SU-DHL-6 (cell line): ENCODE measurements around the gene GINS3.

Experiments
- H2AFZ ChIP-seq: fragments of 200-600 bp; sonication (generic); 2 replicates; pipeline ENCODE4 v1.6.1; 2014; ENCODE audit warnings: low read depth, mild to moderate bottlenecking, moderate library complexity, mixed read lengths, antibody characterized with exemption, low read length; ENCODE audit not compliant: severe bottlenecking
- H3F3A ChIP-seq: fragments of 200-600 bp; shearing (Covaris generic); 2 replicates; pipeline ENCODE4 v1.6.0; 2016; ENCODE audit warnings: antibody characterized with exemption, mild to moderate bottlenecking; ENCODE audit not compliant: insufficient read depth
- H3K27ac ChIP-seq: fragments of 200-600 bp; sonication (generic); 2 replicates; pipeline ENCODE4 v1.5.1; 2016; ENCODE audit warnings: low read depth, mild to moderate bottlenecking, low read length, moderate library complexity, mixed read lengths
- H3K27me3 ChIP-seq: fragments of 200-600 bp; sonication (generic), shearing (Covaris generic); 2 replicates; pipeline ENCODE4 v1.6.0; 2014; ENCODE audit warnings: mild to moderate bottlenecking, low read length
- H3K36me3 ChIP-seq: fragments of 200-600 bp; sonication (generic); 2 replicates; pipeline ENCODE4 v1.6.1; 2014; ENCODE audit warnings: mild to moderate bottlenecking, low read length, mixed read lengths
- H3K4me2 ChIP-seq: fragments of 300-600, 200-600 bp; shearing (Covaris generic), sonication (generic); 2 replicates; pipeline ENCODE4 v1.6.0; 2014; ENCODE audit warnings: low read length, low read depth, mild to moderate bottlenecking; ENCODE audit not compliant: poor library complexity, severe bottlenecking
- H3K4me3 ChIP-seq: fragments of 200-600 bp; sonication (generic); 2 replicates; pipeline ENCODE4 v1.5.1; 2014; ENCODE audit warnings: antibody characterized with exemption, low read length, mild to moderate bottlenecking, mixed read lengths; ENCODE audit not compliant: insufficient read depth, poor library complexity, severe bottlenecking
- H3K79me2 ChIP-seq: fragments of 200-600 bp; sonication (generic); 2 replicates; pipeline ENCODE4 v1.6.1; 2014; ENCODE audit warnings: mild to moderate bottlenecking, low read length, moderate library complexity; ENCODE audit not compliant: insufficient read depth
- H3K9ac ChIP-seq: fragments of 200-600 bp; sonication (generic); 2 replicates; pipeline ENCODE4 v1.7.0; 2014; ENCODE audit warnings: mild to moderate bottlenecking, low read length
- H3K9me2 ChIP-seq: fragments of 200-600 bp; sonication (generic); replicated peaks from 2 replicates; pipeline ENCODE4 v1.6.1; 2014; ENCODE audit warnings: low read length; ENCODE audit not compliant: insufficient read depth
- H3K9me3 ChIP-seq: fragments of 200-600 bp; sonication (generic); 2 replicates; pipeline ENCODE4 v1.6.1; 2014; ENCODE audit warnings: low read length, mixed read lengths; ENCODE audit not compliant: insufficient read depth
- H4K20me1 ChIP-seq: fragments of 200-600 bp; sonication (generic); 2 replicates; pipeline ENCODE4 v1.6.1; 2014; ENCODE audit warnings: low read depth, mild to moderate bottlenecking, antibody characterized with exemption, low read length, moderate library complexity, mixed read lengths
- EZH2phosphoT487 ChIP-seq: fragments of 200-600 bp; sonication (generic), shearing (Covaris generic); conservative IDR thresholded peaks from 2 replicates; pipeline ENCODE4 v1.6.1; 2018; ENCODE audit warnings: mild to moderate bottlenecking, antibody characterized with exemption, low read length, moderate library complexity, mixed read lengths
- TF ChIP-seq, protein P1 (sequence below): fragments of 200-600 bp; sonication (generic); IDR thresholded peaks from one replicate; pipeline ENCODE4 v1.5.1; 2017; ENCODE audit warnings: antibody characterized with exemption, mild to moderate bottlenecking, low read length, moderate library complexity; ENCODE audit not compliant: insufficient read depth, poor library complexity, severe bottlenecking

Gene GINS3

DNA sequence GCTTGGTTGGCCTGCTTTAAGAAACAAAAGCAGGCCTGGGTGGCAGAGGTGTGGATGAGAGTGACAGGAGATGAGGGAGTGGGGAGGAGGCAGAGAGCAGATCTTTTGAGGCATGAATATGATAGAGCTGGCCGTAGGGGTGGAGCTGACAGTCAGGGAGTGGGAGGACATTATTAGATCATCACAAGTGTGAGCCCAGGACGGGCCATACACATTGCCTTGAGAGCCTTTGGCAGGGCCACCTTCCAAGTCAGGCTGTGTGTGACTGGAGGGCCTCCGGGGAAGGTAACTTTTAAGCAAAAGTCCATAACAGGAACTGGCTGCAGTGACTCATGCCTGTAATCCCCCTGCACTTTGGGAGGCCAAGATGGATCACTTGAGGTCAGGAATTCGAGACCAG, 26.3 kb downstream of the GINS3 start:
- Histone ChIP-seq H3K27ac (peak overlapping the region; percentile 98), H4K20me1 (no peaks in the 10 kb centered on the region), H3K4me2 (peak overlapping the region; percentile 72), H3K9me2 (no peaks in the 10 kb centered on the region), H2AFZ (no peak overlapping the region), H3K36me3 (0 out of 2 replicates have a peak, but pooled peaks cover 5% of the 10 kb centered on the region), H3K27me3 (no peaks in the 10 kb centered on the region), H3K79me2 (peaks cover 25% of the 10 kb centered on the region), H3K9me3 (no peaks in the 10 kb centered on the region), H3F3A (peaks cover 55% of the 10 kb centered on the region), H3K9ac (peak overlapping the region; percentile 60), H3K4me3 (peak overlapping the region; percentile 35)
- TF ChIP-seq, protein P1, sequence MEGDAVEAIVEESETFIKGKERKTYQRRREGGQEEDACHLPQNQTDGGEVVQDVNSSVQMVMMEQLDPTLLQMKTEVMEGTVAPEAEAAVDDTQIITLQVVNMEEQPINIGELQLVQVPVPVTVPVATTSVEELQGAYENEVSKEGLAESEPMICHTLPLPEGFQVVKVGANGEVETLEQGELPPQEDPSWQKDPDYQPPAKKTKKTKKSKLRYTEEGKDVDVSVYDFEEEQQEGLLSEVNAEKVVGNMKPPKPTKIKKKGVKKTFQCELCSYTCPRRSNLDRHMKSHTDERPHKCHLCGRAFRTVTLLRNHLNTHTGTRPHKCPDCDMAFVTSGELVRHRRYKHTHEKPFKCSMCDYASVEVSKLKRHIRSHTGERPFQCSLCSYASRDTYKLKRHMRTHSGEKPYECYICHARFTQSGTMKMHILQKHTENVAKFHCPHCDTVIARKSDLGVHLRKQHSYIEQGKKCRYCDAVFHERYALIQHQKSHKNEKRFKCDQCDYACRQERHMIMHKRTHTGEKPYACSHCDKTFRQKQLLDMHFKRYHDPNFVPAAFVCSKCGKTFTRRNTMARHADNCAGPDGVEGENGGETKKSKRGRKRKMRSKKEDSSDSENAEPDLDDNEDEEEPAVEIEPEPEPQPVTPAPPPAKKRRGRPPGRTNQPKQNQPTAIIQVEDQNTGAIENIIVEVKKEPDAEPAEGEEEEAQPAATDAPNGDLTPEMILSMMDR: no peak
- no peak for TF ChIP-seq EZH2phosphoT487

DNA sequence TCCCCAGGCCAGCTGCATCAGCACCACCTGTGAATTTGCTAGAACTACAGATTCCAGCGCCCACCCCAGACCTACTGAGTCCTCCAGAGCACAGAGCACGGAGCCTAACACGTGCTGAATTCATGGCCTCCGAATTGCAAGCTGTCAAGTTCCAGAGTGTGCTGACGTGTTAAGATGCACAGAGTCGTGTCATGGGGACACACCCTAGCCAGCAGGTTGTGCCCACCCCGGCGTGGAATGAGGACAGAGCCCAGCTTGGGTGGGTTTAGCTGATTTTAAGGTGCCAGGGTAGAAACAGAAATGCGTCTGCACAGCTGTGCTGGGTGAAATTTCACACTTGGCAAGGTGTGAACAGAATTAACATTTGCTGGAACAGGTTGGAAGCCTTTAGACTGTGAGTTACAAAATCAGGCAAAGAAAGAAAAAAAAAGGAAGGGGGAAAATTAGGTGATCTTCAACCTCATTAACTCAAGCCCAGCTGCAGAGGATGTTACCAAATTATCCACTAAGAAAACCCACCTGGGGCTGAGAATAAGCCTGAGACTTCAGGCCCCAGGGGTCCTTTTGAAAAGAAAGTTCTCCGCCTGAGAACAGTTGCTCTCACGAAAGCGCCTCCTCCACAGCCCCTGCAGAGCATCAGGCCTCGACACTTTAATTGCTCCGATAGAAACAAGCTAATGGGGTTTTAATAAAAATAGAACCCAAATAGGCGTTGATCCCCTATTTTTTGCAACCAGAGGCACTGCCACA, 27.1 kb downstream of the GINS3 start:
- no peaks in the 10 kb centered on the region for H3K27me3 ChIP-seq
- H3K9me3 ChIP-seq: no peaks in the 10 kb centered on the region
- H3K27ac ChIP-seq: peak overlapping the region; percentile 98
- no peak overlapping the region for H2AFZ ChIP-seq
- H3K79me2 ChIP-seq: peaks cover 33% of the 10 kb centered on the region
- no peaks in the 10 kb centered on the region for H3K9me2 ChIP-seq
- TF ChIP-seq EZH2phosphoT487: no peak
- TF ChIP-seq, protein P1: no peak
- no peaks in the 10 kb centered on the region for H4K20me1 ChIP-seq
- peaks cover 52% of the 10 kb centered on the region for H3F3A ChIP-seq
- peak overlapping the region; percentile 72 for H3K4me2 ChIP-seq
- peak overlapping the region; percentile 23 for H3K4me3 ChIP-seq
- 0 out of 2 replicates have a peak, but pooled peaks cover 5% of the 10 kb centered on the region for H3K36me3 ChIP-seq
- H3K9ac ChIP-seq: peak overlapping the region; percentile 77

DNA sequence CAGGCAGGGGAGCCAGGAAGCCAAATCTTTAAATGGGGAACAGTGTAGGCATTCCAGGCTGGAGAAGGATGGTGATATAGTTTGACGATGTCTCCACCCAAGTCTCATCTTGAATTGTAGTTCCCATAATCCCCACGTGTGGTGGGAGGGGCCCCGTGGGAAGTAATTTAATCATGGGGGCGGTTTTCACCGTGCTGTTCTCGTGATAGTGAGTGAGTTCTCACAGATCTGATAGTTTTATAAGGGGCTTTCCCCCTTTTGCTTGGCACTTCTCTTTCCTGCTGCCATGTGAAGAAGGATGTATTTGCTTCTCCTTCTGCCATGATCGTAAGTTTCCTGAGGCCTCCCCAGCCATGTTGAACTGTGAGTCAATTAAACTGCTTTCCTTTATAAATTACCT, 28.8 kb downstream of the GINS3 start:
- no peaks in the 10 kb centered on the region for H3K9me2 ChIP-seq
- H4K20me1 ChIP-seq: no peaks in the 10 kb centered on the region
- H3K27me3 ChIP-seq: no peaks in the 10 kb centered on the region
- H3K36me3 ChIP-seq: 0 out of 2 replicates have a peak, but pooled peaks cover 5% of the 10 kb centered on the region
- peak overlapping the region; percentile 72 for H3K4me2 ChIP-seq
- TF ChIP-seq EZH2phosphoT487: no peak
- TF ChIP-seq, protein P1: no peak
- H3K9ac ChIP-seq: peak overlapping the region; percentile 77
- H3K4me3 ChIP-seq: peak overlapping the region; percentile 76
- H3F3A ChIP-seq: peaks cover 56% of the 10 kb centered on the region
- H2AFZ ChIP-seq: peak overlapping the region; percentile 0
- peak overlapping the region; percentile 98 for H3K27ac ChIP-seq
- no peaks in the 10 kb centered on the region for H3K9me3 ChIP-seq
- peaks cover 49% of the 10 kb centered on the region for H3K79me2 ChIP-seq
